ENCODE measurements around the gene L2HGDH.

- TF ChIP-seq CTCF (IDR thresholded peaks at IDR 0.05; ENCODE audit: poor library complexity), result no peak
- TF ChIP-seq EZH2phosphoT487 (IDR thresholded peaks at IDR 0.05; ENCODE audit: low read depth, severe bottlenecking, unreplicated experiment), result no peak
- no peak for TF ChIP-seq EZH2 (IDR thresholded peaks at IDR 0.05; ENCODE audit: borderline replicate concordance)
These were observed 22.2 kb upstream of the L2HGDH start for GRCh38 chr14:50334211-50334610.

All from hepatocyte (in vitro differentiated cells).